ENCODE results near the gene AZIN2. TPM values are rescaled to one million over a fixed set of nuclear protein-coding genes. Genes with fewer than 3 reads are reported as not detected.
A peak's percentile ranks its signal among the peaks of the same experiment; 100 is the strongest.

Gene AZIN2
- total RNA-seq, 1 donor from 2014 or later = 0.82 TPM

DNA sequence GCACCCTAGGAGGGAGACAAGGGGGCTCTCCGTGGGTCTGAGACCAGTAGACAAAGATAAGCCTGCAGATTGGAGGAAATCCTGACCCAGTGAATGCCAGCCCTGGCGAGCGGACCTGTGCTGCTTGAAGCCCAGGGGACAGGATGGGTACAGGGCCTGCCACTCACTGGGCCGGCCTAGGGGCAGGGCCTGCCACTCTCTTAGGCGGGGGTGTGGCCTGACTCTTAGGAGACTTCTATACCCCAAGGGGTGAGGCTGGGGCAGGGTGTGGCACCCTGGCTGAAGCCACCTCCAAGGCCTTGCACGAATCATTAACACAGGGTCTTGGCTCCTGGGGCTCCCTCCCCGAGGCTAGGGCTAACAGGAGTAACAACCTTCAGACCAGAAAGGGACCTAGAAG is 70.2 kb downstream of the AZIN2 start:
- Mint-ChIP-seq H3K9me3 (no peaks in the 10 kb centered on the region), H3K36me3 (ENCODE audit: low read depth) (peaks cover 45% of the 10 kb centered on the region), H3K27me3 (no peaks in the 10 kb centered on the region), H3K27ac (no peak overlapping the region), H3K4me1 (peaks cover 2% of the 10 kb centered on the region), H3K4me3 (no peak overlapping the region)
- ATAC-seq (ENCODE audit: low read depth) (no peak), DNase-seq (no peak)
- TF ChIP-seq, protein P1, sequence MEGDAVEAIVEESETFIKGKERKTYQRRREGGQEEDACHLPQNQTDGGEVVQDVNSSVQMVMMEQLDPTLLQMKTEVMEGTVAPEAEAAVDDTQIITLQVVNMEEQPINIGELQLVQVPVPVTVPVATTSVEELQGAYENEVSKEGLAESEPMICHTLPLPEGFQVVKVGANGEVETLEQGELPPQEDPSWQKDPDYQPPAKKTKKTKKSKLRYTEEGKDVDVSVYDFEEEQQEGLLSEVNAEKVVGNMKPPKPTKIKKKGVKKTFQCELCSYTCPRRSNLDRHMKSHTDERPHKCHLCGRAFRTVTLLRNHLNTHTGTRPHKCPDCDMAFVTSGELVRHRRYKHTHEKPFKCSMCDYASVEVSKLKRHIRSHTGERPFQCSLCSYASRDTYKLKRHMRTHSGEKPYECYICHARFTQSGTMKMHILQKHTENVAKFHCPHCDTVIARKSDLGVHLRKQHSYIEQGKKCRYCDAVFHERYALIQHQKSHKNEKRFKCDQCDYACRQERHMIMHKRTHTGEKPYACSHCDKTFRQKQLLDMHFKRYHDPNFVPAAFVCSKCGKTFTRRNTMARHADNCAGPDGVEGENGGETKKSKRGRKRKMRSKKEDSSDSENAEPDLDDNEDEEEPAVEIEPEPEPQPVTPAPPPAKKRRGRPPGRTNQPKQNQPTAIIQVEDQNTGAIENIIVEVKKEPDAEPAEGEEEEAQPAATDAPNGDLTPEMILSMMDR (IDR thresholded peaks at IDR 0.05) = no peak
- intact Hi-C loops (cut with micrococcal nuclease) = no loop called here
- ChIA-PET POLR2A (no interaction called here), CTCF (interaction anchor here (1.5 kb wide), 1 partner anchor 14 kb away, joined by 6 read pairs; no protein-coding TSS in a partner anchor)

DNA sequence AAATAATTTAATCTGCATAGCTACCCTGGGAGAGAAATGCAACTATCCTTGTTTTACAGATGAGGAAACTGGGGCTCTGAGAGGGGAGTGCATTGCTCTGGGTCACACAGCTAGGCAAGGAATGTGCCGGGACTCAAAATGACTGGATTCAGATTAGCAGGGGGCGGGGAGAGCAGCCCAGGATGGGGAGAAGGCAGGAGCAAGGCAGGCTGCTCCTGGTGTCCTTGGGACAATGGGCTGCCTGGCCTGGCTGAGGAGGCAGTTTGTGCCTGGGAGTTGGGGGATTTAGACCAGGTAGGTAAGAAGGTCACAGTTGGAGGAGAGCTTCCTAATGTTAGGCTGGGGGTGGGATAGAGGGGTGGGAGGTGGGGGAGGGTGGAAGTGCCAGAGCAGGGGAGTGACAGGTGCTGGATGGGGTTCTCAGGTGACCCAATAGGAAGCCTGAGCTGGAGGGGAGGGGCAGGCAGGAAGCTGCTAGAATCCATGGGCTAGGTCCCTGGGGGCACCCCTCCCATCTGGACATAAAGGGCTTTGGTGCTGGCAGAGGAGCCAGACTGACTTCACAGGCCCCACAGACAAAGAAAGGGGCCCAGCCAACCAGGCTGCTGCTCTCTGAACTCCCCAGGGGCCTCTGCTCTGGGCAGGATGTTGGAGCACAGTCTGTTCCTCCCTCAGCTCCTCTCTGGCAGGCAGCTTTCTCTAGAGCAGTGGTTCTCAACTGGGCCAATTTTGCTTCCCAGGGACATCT is 71.9 kb downstream of the AZIN2 start:
- Mint-ChIP-seq H3K4me1 (peaks cover 2% of the 10 kb centered on the region), H3K4me3 (no peak overlapping the region), H3K9me3 (no peaks in the 10 kb centered on the region), H3K36me3 (ENCODE audit: low read depth) (peaks cover 42% of the 10 kb centered on the region), H3K27ac (no peak overlapping the region), H3K27me3 (no peaks in the 10 kb centered on the region)
- POLR2A ChIA-PET = interaction anchor here (1.3 kb wide), 1 partner anchor 25 kb away, joined by 4 read pairs; no protein-coding TSS in a partner anchor
- intact Hi-C loops (cut with micrococcal nuclease) = no loop called here
- ATAC-seq (ENCODE audit: low read depth) (peak; percentile 50), DNase-seq (no peak)
- TF ChIP-seq, protein P1 (IDR thresholded peaks at IDR 0.05) = no peak
- CTCF ChIA-PET = no interaction called here

DNA sequence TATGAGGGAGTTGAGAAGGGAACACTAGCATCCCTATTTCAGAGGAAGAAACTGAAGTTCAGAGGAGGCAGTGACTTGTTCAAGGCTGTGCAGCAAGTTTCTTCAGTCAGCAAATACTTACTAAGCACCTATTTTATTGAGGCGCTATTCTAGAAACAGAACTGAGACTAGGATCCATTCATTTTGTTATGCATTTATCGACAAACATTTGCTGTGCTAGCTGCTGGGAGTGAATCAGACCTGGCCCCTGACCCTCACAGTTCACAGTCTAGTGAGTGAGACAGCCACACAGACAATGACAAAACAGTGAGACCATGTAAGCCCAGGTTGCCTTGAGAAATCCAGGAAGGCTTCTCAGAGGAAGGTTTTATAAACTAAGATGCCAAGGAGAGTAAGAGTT is 72.7 kb downstream of the AZIN2 start:
- intact Hi-C loops (cut with micrococcal nuclease) = no loop called here
- Mint-ChIP-seq H3K27me3 (no peaks in the 10 kb centered on the region), H3K36me3 (ENCODE audit: low read depth) (peaks cover 49% of the 10 kb centered on the region), H3K4me3 (no peak overlapping the region), H3K4me1 (peaks cover 2% of the 10 kb centered on the region), H3K27ac (no peak overlapping the region), H3K9me3 (no peaks in the 10 kb centered on the region)
- ChIA-PET POLR2A (interaction anchor here (1.3 kb wide), 1 partner anchor 26 kb away, joined by 4 read pairs; no protein-coding TSS in a partner anchor), CTCF (no interaction called here)
- TF ChIP-seq, protein P1 (IDR thresholded peaks at IDR 0.05) = no peak
- ATAC-seq (ENCODE audit: low read depth) = no peak
- DNase-seq = no peak

DNA sequence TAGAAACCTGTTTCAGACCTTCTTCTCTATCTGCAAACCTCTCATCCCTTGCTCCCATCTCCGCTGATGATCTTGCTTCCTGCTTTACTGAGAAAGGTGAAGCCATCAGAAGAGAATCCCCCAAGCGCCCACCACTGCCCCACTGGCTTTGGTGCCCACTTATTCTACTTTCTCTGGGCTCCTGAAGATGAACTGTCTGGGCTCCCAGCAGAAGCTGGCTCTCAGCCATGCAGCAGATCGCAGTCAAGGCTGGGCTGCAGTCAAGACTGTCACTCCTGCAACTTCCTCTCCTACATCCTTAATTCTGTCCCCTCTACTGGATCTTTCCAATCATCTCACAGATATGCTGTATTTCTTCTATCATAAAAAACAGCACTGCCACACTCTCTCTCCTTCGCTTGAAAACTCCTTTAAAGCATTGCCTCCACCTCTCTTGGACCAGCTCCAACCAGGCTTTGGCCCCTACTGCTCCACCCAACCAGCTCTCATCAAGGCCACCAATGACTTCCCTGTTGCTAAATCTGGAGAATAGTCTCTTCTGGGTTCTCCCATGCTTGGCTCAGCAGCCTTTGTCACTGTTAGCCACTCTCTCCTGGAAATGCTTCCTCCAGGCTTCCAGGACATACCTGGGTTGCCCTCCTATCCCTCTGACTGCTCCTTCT is 75.1 kb downstream of the AZIN2 start:
- intact Hi-C loops (cut with micrococcal nuclease) = no loop called here
- H3K27ac Mint-ChIP-seq = no peak overlapping the region
- POLR2A ChIA-PET = no interaction called here
- H3K36me3 Mint-ChIP-seq (ENCODE audit: low read depth) = peaks cover 48% of the 10 kb centered on the region
- TF ChIP-seq, protein P1 (IDR thresholded peaks at IDR 0.05) = no peak
- no peak overlapping the region for H3K4me3 Mint-ChIP-seq
- no peaks in the 10 kb centered on the region for H3K9me3 Mint-ChIP-seq
- H3K27me3 Mint-ChIP-seq = no peaks in the 10 kb centered on the region
- DNase-seq = no peak
- no peak for ATAC-seq (ENCODE audit: low read depth)
- CTCF ChIA-PET = no interaction called here
- peaks cover 2% of the 10 kb centered on the region for H3K4me1 Mint-ChIP-seq

DNA sequence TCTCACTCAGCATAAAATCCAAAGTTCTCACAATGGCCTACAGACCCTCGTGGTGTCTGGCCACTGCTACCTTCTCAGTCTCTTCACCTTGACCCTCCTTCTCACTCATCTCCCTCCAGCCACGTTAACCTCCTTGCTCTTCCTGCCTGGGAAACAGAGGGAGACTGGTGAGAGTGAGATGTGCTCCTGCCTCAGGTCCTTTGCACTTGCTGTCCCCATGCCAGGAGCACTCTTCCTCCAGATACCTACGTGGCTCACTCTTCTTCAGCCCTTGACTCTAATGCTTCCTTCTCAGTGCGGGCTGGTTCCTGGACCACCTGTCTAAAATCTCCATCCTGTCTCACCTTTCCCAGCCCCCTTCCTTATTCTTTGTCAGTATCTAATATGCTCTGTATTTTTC is 76.2 kb downstream of the AZIN2 start:
- Mint-ChIP-seq H3K36me3 (ENCODE audit: low read depth) (peaks cover 53% of the 10 kb centered on the region), H3K4me3 (no peak overlapping the region), H3K27me3 (no peaks in the 10 kb centered on the region), H3K4me1 (peaks cover 2% of the 10 kb centered on the region), H3K9me3 (no peaks in the 10 kb centered on the region), H3K27ac (no peak overlapping the region)
- ChIA-PET POLR2A (no interaction called here), CTCF (no interaction called here)
- TF ChIP-seq, protein P1 (IDR thresholded peaks at IDR 0.05) = no peak
- DNase-seq (no peak), ATAC-seq (ENCODE audit: low read depth) (no peak)
- intact Hi-C loops (cut with micrococcal nuclease) = no loop called here

Measured in activated B cell treated with CpG ODN at 0.5 μM for 24 hours (primary cell).